Trophoblast cell (in vitro differentiated cells and primary cell): ENCODE data around the gene SMPDL3A.

Experiments used
- DNase-seq, 2 donors: peaks; one replicate each; pipeline ENCODE4 v3.0.0-alpha.2; 2016
- H2AFZ ChIP-seq: 2 replicates; pipeline ENCODE4 v1.6.1; 2013; ENCODE audit warnings: low read length, moderate library complexity, mild to moderate bottlenecking; ENCODE audit not compliant: insufficient read depth, poor library complexity
- H2AK5ac ChIP-seq: 2 replicates; pipeline ENCODE4 v1.6.1; 2013; ENCODE audit warnings: mild to moderate bottlenecking, low read length
- H2BK120ac ChIP-seq: 2 replicates; pipeline ENCODE4 v1.6.1; 2013; ENCODE audit warnings: low read length, mild to moderate bottlenecking, moderate library complexity; ENCODE audit not compliant: insufficient read depth, poor library complexity
- H2BK12ac ChIP-seq: 2 replicates; pipeline ENCODE4 v1.6.1; 2013; ENCODE audit warnings: mild to moderate bottlenecking, low read length, moderate library complexity
- H2BK5ac ChIP-seq: 2 replicates; pipeline ENCODE4 v1.6.1; 2013; ENCODE audit warnings: low read length, low read depth, moderate library complexity, mild to moderate bottlenecking; ENCODE audit not compliant: poor library complexity
- H3K14ac ChIP-seq: 2 replicates; pipeline ENCODE4 v1.6.1; 2013; ENCODE audit warnings: mild to moderate bottlenecking, low read length
- H3K18ac ChIP-seq: 2 replicates; pipeline ENCODE4 v1.6.1; 2013; ENCODE audit warnings: mild to moderate bottlenecking, low read length
- H3K23ac ChIP-seq: 2 replicates; pipeline ENCODE4 v1.6.1; 2013; ENCODE audit warnings: low read length
- H3K27ac ChIP-seq: 2 replicates; pipeline ENCODE4 v1.5.1; 2013; ENCODE audit warnings: low read depth, mild to moderate bottlenecking, inconsistent platforms, low read length, moderate library complexity
- H3K27me3 ChIP-seq: 2 replicates; pipeline ENCODE4 v1.6.1; 2013; ENCODE audit warnings: inconsistent platforms, mild to moderate bottlenecking, low read length, moderate library complexity; ENCODE audit not compliant: insufficient read depth
- H3K36me3 ChIP-seq, 2 experiments: 1 replicate in 1 of 2; 2 replicates in 1 of 2; pipeline ENCODE4 v1.6.1; 2013; ENCODE audit warnings: low read length in 2 of 2, mild to moderate bottlenecking in 2 of 2, moderate library complexity in 1 of 2; ENCODE audit not compliant: insufficient read depth in 2 of 2, control insufficient read depth in 1 of 2
- H3K4ac ChIP-seq: 2 replicates; pipeline ENCODE4 v1.6.1; 2013; ENCODE audit warnings: low read depth, mild to moderate bottlenecking, low read length, moderate library complexity
- H3K4me1 ChIP-seq, 2 experiments: 1 replicate in 1 of 2; 2 replicates in 1 of 2; pipeline ENCODE4 v1.6.1; 2013; ENCODE audit warnings: low read length in 2 of 2, mild to moderate bottlenecking in 2 of 2, moderate library complexity in 1 of 2; ENCODE audit not compliant: insufficient read depth in 2 of 2, control insufficient read depth in 1 of 2
- H3K4me2 ChIP-seq: 2 replicates; pipeline ENCODE4 v1.6.1; 2013; ENCODE audit warnings: inconsistent platforms, mild to moderate bottlenecking, low read length, moderate library complexity
- H3K4me3 ChIP-seq: 2 replicates; pipeline ENCODE4 v1.5.1; 2013; ENCODE audit warnings: mild to moderate bottlenecking, low read depth, low read length, inconsistent platforms
- H3K79me1 ChIP-seq: one replicate; pipeline ENCODE4 v1.6.1; 2013; ENCODE audit warnings: low read length
- H3K79me2 ChIP-seq: 2 replicates; pipeline ENCODE4 v1.6.1; 2013; ENCODE audit warnings: low read length, mild to moderate bottlenecking; ENCODE audit not compliant: control insufficient read depth, insufficient read depth, poor library complexity
- H3K9ac ChIP-seq: 2 replicates; pipeline ENCODE4 v1.6.1; 2013; ENCODE audit warnings: mild to moderate bottlenecking, low read length
- H3K9me3 ChIP-seq: 2 replicates; pipeline ENCODE4 v1.6.1; 2013; ENCODE audit warnings: low read depth, mild to moderate bottlenecking, control low read depth, inconsistent platforms, low read length; ENCODE audit not compliant: insufficient read depth
- H4K12ac ChIP-seq: 2 replicates; pipeline ENCODE4 v1.6.1; 2013; ENCODE audit warnings: low read depth, mild to moderate bottlenecking, low read length, moderate library complexity
- H4K8ac ChIP-seq: 2 replicates; pipeline ENCODE4 v1.6.1; 2013; ENCODE audit warnings: low read depth, mild to moderate bottlenecking, low read length, moderate library complexity
- H4K91ac ChIP-seq: one replicate; pipeline ENCODE4 v1.6.1; 2013; ENCODE audit warnings: low read depth, mild to moderate bottlenecking, low read length, moderate library complexity
- WGBS: extraction: QIAGEN DNeasy Blood & Tissue Kit; methylation state at CpG from one replicate; pipeline ENCODE4 v1.1.7; 2013; ENCODE audit warnings: missing lambda C conversion rate; ENCODE audit not compliant: insufficient read length, insufficient coverage; ENCODE audit errors: extremely low coverage; 5-methylcytosine and 5-hydroxymethylcytosine counted together

SMPDL3A gene

DNA sequence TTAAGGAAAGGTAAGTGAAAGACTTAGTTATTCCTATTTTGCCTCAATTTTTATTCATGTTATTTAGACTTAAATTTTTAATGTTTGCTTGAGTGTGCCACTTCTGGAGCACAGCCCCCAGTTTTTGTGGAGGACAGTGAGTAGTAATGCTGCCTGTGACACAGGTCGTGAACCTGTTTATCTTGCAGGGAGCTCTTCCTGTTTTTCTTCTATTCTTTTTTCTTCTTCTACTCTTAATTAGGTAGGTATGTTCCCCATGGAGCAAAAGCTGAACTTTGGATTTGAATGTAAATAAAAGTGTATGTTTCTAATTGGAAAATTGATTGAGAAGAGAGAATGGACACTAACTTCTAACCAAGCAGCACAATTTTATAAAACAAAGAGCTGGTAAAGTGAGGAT is 12.3 kb downstream of the SMPDL3A start:
- DNase-seq: no peak
- H2AFZ ChIP-seq: no peak overlapping the region
- H3K36me3 ChIP-seq: peaks cover 0 to 3% of the 10 kb centered on the region in 2 experiments
- WGBS: no CpG with 5 or more reads among the region's 1 CpG
- no peak overlapping the region for H3K4me2 ChIP-seq
- H3K4ac ChIP-seq: no peak overlapping the region
- H3K9ac ChIP-seq: no peak overlapping the region
- no peak overlapping the region for H2BK5ac ChIP-seq
- H3K4me1 ChIP-seq: no peaks in the 10 kb centered on the region
- H4K12ac ChIP-seq: no peak overlapping the region
- no peaks in the 10 kb centered on the region for H3K27me3 ChIP-seq
- H3K4me3 ChIP-seq: no peak overlapping the region
- H2BK120ac ChIP-seq: no peak overlapping the region
- no peak overlapping the region for H2BK12ac ChIP-seq
- H3K79me2 ChIP-seq: no peaks in the 10 kb centered on the region
- no peak overlapping the region for H3K18ac ChIP-seq
- no peak overlapping the region for H3K27ac ChIP-seq
- H3K23ac ChIP-seq: no peak overlapping the region
- H3K14ac ChIP-seq: no peak overlapping the region
- no peaks in the 10 kb centered on the region for H3K79me1 ChIP-seq
- no peak overlapping the region for H2AK5ac ChIP-seq
- H4K91ac ChIP-seq: no peak overlapping the region
- no peaks in the 10 kb centered on the region for H3K9me3 ChIP-seq
- H4K8ac ChIP-seq: no peak overlapping the region

DNA sequence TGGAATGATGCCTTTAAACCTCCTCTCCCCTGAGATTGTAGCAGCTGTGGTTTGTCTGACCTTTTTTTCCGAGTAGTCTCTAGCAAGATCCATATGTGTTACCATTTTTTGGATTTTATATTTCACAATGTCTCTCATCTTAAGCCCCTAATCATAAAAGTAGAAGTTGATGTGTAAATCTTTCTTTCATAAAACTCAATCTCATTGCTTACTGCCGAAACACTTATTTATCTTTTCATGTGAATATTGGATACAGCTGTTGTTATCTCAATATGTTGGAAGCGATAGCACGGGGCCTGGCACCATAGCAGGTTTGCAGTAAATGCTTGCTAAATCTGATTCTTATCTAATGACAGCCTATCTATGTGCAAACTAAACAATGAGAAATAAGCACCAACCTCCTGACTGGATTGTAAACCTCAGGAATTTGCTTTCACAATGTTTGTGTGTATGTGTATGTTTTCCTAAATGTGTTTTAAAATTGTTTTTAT is 14.2 kb downstream of the SMPDL3A start:
- no peak overlapping the region for H4K91ac ChIP-seq

GRCh38 chr6:122804962-122805485 is 16.0 kb downstream of the SMPDL3A start:
- Histone ChIP-seq H3K36me3 (peaks cover 0 to 3% of the 10 kb centered on the region in 2 experiments), H3K4ac (no peak overlapping the region), H3K14ac (no peak overlapping the region), H2BK120ac (no peak overlapping the region), H3K4me3 (no peak overlapping the region), H2AFZ (no peak overlapping the region), H3K18ac (no peak overlapping the region), H3K79me1 (no peaks in the 10 kb centered on the region), H2AK5ac (no peak overlapping the region), H3K79me2 (no peaks in the 10 kb centered on the region), H3K9ac (no peak overlapping the region), H2BK5ac (no peak overlapping the region), H3K4me1 (no peaks in the 10 kb centered on the region), H3K27ac (no peak overlapping the region), H4K12ac (no peak overlapping the region), H3K23ac (no peak overlapping the region), H2BK12ac (no peak overlapping the region), H4K8ac (no peak overlapping the region), H3K4me2 (no peak overlapping the region), H3K9me3 (no peaks in the 10 kb centered on the region), H4K91ac (no peak overlapping the region), H3K27me3 (no peaks in the 10 kb centered on the region)
- DNase-seq: no peak
- WGBS: no CpG with 5 or more reads among the region's 5 CpGs

More for the DNA sequence above, 14.2 kb downstream of the SMPDL3A start:
- Histone ChIP-seq H3K9ac (no peak overlapping the region), H4K12ac (no peak overlapping the region), H3K14ac (no peak overlapping the region), H2AFZ (no peak overlapping the region), H2AK5ac (no peak overlapping the region), H3K9me3 (no peaks in the 10 kb centered on the region), H3K36me3 (peaks cover 0 to 3% of the 10 kb centered on the region in 2 experiments), H4K8ac (no peak overlapping the region), H3K79me1 (no peaks in the 10 kb centered on the region), H3K4ac (no peak overlapping the region), H3K27ac (no peak overlapping the region), H3K27me3 (no peaks in the 10 kb centered on the region), H3K4me2 (no peak overlapping the region), H3K23ac (no peak overlapping the region), H3K4me1 (no peaks in the 10 kb centered on the region), H3K79me2 (no peaks in the 10 kb centered on the region), H3K18ac (no peak overlapping the region), H2BK12ac (no peak overlapping the region), H2BK5ac (no peak overlapping the region), H3K4me3 (no peak overlapping the region), H2BK120ac (no peak overlapping the region)
- WGBS: no CpG with 5 or more reads among the region's 4 CpGs
- DNase-seq: no peak

DNA sequence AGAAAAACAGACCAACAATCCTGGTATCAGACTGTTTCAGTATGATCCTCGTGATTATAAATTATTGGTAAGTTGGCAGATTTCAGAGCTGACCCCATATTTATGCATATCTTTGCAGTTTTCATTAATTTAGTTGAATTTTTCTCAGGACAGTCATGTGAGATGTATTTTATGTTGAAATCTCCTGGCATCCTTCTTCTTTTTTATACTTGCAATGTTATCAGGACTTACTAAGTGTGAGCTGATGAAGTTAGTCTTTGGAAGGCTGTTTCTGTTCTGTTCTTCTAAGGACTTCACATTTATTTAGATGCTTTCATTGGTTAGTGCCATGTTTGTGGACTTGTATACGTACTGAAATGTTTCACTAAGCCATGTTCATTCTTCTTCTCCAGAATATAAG is 17.2 kb downstream of the SMPDL3A start:
- H3K4me2 ChIP-seq: no peak overlapping the region
- no peak overlapping the region for H3K23ac ChIP-seq
- no peaks in the 10 kb centered on the region for H3K27me3 ChIP-seq
- H3K9me3 ChIP-seq: no peaks in the 10 kb centered on the region
- H3K27ac ChIP-seq: no peak overlapping the region
- no peaks in the 10 kb centered on the region for H3K4me1 ChIP-seq
- peaks cover 0 to 3% of the 10 kb centered on the region in 2 experiments for H3K36me3 ChIP-seq
- no peak overlapping the region for H3K18ac ChIP-seq
- no peak overlapping the region for H3K4me3 ChIP-seq
- no peak overlapping the region for H2BK12ac ChIP-seq
- no peak for DNase-seq
- no peak overlapping the region for H2BK5ac ChIP-seq
- H3K4ac ChIP-seq: no peak overlapping the region
- no peaks in the 10 kb centered on the region for H3K79me1 ChIP-seq
- H2AK5ac ChIP-seq: no peak overlapping the region
- H3K9ac ChIP-seq: no peak overlapping the region
- no peak overlapping the region for H4K12ac ChIP-seq
- no peak overlapping the region for H2AFZ ChIP-seq
- H4K91ac ChIP-seq: no peak overlapping the region
- H3K14ac ChIP-seq: no peak overlapping the region
- no peak overlapping the region for H2BK120ac ChIP-seq
- no peaks in the 10 kb centered on the region for H3K79me2 ChIP-seq
- no peak overlapping the region for H4K8ac ChIP-seq
- WGBS: no CpG with 5 or more reads among the region's 2 CpGs
